Forelimb muscle (tissue), 1 donor: Measurements from ENCODE around the gene STUB1. TPM values are rescaled to one million over a fixed set of nuclear protein-coding genes. Genes with fewer than 3 reads are reported as not detected.
"Not testable (repeated sequence)": the region's sequence is repeated elsewhere in the genome, so short reads cannot be mapped to it uniquely, and the experiment has no call there.

Experiments used
- DNase-seq: peaks from one replicate; pipeline ENCODE4 v3.0.0-alpha.2; 2013; ENCODE audit warnings: low read depth
- polyA plus RNA-seq: library from polyadenylated mRNA; unstranded; fragments of 120-200 nt; gene quantifications from one replicate; pipeline ENCODE4 v1.2.1, GENCODE V29; 2013; ENCODE audit not compliant: insufficient read length

STUB1 gene
- polyA plus RNA-seq, 1 donor = 88.0 TPM

DNA sequence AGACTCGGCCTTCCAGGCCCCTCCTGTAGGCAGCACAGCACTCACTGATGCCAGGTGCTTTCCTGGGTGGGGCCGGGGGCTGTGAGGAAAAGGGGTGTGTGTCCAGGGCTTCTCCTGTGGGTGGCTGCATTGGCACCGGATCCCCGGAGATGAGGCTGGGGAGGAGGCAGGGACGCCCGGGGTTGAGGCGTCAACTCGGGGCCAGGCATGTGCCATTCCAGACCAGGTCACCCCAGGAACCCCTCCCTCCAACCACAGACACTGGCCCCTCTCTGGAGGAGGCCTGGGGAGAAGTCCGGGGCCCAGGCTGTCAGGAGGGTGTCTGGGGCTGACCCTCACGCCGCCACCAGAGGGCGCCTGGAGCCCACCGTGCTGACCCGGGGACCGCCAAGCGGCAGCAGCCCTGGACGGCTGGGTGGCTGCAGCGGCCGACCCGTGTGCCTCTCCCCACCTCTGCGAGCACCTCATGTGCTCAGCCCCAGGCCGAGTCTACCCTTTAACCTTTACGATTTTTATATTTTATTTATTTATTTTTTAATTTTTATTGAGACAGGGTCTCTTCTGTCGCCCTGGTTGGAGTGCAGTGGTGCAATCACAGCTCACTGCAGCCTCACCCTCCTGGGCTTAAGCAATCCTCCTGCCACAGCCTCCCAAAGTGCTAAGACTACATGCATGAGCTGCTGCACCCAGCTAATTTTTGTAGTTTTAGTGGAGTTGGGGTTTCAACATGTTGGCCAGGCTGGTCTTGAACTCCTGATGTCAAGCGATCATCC lies 31.5 kb downstream of the STUB1 start:
- DNase-seq = no peak

DNA sequence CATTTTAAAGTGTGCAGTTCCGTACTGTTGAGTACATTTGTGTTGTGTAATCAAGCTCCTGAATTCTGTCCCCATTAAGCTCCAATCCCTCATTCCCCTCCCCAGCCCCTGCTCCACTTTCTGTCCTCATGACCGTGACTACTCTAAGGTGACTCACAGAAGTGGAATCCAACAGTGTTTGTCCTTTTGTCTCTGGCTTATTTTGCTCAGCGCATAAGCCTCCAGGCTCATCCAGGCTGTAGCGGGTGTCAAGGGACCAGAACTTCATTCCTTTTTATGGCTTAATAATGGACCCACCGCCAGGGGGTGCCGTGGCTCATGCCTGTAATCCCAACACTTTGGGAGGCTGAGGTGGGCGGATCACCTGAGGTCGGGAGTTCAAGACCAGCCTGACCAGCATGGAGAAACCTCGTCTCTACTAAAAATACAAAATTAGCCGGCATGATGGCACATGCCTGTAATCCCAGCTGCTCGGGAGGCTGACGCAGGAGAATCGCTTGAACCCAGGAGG lies 32.6 kb downstream of the STUB1 start:
- not testable (repeated sequence) for DNase-seq

DNA sequence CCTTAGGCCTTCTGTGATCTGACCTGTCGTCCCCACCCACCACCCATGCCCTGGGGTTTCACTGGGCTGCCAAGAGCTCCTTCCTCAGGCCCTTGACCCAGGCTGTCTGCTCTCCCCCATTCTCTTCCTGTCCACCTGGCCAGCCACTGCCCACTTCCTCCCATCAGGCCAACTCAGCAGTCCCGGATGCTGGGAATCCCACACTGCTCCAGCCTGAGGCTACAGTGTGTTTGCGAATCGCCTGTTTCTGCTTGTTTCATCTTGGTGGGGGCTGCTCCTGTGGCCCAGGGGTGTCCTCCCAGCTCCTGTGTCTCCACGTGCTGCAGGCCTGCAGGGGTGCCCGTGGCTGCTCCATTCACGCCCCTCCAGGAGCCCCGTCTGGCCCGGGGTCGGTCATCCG lies 33.9 kb downstream of the STUB1 start:
- no peak for DNase-seq

DNA sequence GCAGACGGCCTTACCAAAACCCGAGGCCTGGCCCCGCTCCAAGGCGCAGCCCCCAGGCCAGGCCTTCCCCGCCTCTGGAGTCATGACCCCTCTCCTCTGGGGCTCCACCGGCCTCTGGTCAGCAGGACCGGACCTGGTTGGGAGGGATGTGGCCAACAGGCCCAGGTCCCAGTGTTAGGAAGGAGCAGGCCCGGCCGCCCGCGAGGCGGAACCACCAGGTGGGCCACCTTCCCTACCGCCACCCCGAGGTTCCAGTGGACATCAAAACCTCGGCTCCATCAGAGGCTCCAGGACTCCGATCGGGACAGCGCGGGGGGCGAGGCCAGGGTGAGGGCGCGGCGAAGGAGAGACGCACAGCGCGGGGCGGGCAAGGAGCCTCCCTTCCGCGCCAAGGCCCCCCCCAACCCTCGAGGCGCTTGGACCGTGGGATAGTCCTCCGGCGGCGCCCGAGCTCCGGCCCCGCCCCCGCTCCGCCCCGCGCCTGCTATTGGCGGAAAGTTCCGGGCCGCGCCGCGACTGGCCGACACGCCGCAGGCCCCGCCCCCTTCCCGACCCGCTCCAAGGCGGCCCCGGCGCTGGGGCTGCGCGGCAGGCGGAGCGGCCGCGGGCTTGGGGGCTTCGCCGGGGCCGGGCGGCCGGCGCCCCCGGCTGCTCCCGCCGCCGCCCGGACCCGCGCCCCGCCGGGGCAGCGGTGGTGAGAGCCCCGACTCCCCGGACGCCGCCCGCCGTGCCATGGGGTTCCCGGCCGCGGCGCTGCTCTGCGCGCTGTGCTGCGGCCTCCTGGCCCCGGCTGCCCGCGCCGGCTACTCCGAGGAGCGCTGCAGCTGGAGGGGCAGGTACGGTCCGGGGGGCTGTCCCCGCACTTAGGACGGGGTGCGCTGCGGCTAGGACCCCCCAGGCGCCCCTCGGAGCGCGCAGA lies 34.6 kb downstream of the STUB1 start, which contains the start of gene METRN:
Gene METRN, plus strand, starts transcription at position 561 of the 919 bp plus-strand sequence. Its CDS starts 172 bp downstream, at position 733.
- no peak for DNase-seq

DNA sequence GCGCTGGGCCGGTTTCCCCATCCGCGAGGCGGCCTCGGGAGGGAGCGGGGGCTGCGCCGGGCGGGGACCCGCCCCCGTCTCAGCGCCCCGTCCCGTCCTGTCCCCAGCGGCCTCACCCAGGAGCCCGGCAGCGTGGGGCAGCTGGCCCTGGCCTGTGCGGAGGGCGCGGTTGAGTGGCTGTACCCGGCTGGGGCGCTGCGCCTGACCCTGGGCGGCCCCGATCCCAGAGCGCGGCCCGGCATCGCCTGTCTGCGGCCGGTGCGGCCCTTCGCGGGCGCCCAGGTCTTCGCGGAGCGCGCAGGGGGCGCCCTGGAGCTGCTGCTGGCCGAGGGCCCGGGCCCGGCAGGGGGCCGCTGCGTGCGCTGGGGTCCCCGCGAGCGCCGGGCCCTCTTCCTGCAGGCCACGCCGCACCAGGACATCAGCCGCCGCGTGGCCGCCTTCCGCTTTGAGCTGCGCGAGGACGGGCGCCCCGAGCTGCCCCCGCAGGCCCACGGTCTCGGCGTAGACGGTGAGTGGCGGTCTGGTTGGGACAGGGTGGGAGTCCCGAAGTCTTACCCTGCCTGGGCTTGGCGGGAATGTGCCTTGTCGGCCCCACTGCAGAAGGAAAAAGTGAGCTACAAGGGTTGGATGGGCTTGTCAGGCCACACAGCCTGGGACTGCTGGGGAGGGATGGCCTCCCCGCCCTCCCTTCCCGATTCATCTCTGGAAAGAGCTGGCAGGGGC lies 35.4 kb downstream of the STUB1 start:
- DNase-seq = no peak

DNA sequence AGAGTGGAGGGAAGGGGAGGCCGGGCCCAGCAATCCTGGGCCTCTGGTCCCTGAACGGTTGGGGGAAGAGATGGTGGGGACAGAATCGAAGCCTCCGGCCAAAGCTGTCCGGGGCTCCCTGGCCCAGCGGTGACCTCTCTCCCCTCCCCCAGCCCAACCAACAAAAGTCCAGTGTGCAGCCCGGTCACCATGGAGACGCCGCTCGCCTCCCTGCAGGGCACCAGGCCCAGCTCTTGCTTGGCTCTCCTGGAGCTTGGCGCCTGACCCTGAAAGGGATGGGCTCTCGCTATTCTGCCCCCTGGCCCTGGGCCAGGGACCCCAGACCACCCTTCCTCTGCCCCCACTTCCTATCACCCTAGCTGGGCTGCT lies 36.0 kb downstream of the STUB1 start:
- DNase-seq = no peak

DNA sequence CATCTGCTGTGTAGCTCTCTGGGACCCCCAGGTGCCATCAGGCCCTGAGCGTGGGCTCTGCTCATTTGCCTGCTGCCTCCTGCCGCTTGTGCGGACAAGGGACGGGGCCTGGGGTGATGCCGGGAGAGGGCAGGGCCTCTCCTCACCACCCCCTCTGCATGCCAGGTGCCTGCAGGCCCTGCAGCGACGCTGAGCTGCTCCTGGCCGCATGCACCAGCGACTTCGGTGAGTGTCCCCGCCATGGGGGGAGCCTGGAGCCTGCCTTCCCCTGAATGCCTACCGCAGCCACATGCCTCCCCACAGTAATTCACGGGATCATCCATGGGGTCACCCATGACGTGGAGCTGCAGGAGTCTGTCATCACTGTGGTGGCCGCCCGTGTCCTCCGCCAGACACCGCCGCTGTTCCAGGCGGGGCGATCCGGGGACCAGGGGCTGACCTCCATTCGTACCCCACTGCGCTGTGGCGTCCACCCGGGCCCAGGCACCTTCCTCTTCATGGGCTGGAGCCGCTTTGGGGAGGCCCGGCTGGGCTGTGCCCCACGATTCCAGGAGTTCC lies 36.6 kb downstream of the STUB1 start:
- no peak for DNase-seq

DNA sequence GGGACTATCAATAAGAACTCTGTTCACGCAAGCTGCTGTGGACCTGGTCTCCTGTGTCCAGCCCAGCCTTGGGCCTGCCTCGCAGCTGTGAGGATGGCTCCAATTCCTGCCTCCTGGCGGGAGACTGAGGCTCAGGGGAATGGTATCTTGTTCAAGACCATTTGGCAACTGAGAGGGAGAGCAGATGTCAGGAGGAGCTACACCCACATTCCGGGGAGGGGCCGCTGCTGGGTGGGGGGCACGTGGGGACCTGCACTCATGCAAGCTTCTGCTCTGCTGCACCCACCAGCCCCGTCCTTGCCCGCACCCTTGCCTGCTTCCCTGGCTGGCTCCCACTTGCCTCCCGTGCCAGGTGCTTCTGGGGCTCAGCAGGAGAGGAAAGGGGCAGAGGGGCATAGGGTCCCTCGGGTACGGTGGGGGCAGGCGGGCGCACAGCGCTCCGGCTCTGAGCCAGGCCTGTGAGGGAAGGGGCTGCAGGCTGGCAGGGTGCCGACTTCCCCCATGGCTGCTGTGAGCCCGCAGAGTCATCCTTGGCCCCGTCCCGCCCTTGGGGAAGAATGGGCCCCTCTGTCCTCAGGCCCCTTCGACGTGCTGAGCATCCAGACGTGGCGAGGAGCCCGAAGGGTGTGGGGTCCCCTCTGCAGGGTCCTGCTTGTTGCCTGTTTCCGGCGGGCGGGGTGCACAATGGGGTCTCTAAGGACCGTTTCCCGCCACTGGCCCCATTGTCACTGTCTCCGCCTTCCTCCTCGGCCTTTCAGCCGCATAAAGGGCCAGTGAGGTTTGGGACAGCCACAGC lies 37.4 kb downstream of the STUB1 start:
- DNase-seq = no peak

DNA sequence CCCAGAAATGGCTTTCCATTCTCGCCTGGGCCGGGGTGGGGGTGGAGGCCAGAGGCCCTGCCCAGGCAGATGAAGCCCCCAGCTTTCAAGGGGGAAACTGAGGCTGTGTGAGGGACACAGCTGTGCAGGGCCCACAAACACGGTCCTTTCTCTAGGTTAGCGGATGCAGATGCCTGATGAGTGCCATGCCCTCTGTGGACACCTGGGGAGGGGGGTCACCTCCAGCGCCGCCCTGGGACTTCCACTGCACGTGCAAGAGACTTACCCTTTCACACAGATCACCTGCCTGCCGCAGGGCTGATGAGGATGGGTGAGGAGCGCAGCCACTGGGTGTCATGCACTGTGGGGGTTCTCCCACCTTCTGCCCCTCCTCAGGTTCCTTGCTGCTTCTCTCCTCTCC lies 38.2 kb downstream of the STUB1 start:
- no peak for DNase-seq

DNA sequence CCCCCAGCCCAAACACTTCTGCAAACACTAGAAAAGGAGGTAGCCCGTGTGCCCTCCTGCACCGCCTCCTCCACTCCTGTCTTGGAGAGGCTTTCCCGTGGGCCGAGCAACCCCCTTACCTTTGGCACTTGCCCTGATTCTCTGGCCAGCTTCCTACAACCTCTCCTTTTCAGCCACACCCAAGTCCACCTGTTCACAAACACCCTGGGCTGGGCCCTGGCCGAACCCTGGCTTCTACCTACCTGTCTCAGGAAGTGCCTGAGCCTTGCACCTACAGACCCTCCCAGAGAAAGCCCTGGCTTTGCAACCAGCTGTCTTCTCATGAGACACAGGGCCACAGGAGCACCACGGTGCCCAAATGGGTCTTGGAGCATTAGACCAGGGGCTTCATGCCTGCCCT lies 38.7 kb downstream of the STUB1 start:
- DNase-seq = no peak

DNA sequence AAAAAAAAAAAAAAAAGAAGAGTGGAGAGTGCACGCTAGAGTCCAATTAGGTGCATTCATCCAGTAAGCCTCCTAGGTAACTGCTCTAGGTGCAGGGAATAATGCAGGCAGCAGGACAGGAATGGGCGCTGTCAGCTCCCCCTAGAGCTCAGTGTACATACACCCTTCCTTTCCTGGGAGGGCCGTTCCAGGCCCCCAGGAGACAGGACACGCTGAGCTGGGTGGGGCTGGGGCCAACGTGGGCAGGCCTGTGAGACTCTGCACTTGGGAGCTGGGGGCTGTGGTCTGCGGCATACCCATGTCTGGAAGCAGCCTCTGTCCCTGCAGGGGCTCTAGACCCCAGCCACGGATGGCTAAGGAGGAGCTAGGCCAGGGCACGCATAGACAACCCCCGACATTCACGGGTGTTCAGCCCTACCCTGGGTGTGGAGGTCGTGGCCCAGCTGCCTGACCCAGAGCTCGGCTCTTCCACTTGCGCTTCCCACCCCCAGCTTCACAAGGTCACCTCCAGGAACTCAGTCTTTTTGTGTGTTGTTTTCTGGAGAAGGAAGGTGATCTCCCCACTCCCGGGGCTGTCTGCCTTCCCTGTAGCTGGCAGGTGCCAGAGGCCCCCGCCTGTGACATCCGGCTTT lies 39.7 kb downstream of the STUB1 start:
- DNase-seq = no peak

DNA sequence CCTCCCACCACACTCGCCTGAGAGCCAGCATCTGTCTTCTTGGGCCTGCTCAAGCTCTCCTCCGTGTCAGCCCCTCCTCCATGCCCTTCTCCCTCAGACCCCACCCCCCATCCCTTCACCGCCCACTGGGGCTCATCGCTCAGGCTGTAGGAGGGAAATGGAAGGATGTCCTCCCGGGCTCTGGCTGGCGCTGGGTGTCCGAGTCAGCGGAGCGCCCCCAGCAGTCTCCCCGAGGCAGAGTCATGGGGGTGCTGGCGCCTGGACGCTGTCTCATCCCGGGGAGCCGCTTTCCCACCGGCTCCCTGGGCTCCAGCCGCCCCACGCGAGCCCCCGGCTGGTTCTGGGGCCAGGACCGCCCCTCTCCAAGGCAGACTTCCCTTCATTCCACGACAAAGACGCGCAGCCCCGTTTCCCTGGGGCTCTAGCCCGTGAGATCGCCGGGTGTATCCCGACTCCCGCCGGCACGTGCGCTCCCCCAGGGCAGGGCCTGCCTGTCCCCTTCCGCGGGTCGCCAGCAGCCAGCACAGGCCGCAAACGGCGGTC lies 40.3 kb downstream of the STUB1 start:
- DNase-seq = no peak

DNA sequence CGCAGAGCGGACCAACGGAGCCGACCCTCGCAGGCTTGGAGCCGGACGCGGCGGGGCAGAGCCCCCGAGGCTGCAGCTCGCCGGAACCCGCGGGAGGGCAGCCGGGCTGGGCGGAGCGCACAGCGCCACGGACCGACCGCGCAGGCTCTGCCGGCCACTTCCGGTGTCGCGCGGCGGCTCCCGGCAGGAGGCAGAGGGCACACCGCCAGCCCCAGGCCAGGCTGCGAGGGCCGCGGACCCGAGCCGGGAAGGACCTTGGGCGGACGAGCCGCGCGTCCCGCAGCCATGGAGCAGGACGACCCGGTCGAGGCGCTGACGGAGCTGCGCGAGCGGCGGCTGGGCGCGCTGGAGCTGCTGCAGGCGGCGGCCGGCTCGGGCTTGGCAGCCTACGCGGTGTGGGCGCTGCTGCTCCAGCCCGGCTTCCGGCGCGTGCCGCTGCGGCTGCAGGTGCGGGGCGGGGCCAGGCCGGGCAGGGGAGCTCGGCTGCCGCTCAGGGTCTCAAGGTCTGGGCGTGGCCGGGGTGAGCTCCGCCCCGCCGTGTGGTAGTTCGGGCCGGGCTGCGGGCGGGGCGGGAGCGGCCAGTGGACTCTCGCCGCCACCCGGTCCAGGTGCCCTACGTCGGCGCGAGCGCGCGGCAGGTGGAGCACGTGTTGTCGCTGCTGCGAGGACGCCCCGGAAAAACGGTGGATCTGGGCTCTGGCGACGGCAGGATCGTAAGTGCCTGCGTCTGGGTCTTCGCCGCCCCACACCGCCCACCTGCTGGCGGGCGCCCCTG lies 41.0 kb downstream of the STUB1 start, which contains the start of gene ANTKMT:
Gene ANTKMT, plus strand, starts transcription at position 157 of the 775 bp plus-strand sequence. Its CDS starts 129 bp downstream, at position 286.
- no peak for DNase-seq

DNA sequence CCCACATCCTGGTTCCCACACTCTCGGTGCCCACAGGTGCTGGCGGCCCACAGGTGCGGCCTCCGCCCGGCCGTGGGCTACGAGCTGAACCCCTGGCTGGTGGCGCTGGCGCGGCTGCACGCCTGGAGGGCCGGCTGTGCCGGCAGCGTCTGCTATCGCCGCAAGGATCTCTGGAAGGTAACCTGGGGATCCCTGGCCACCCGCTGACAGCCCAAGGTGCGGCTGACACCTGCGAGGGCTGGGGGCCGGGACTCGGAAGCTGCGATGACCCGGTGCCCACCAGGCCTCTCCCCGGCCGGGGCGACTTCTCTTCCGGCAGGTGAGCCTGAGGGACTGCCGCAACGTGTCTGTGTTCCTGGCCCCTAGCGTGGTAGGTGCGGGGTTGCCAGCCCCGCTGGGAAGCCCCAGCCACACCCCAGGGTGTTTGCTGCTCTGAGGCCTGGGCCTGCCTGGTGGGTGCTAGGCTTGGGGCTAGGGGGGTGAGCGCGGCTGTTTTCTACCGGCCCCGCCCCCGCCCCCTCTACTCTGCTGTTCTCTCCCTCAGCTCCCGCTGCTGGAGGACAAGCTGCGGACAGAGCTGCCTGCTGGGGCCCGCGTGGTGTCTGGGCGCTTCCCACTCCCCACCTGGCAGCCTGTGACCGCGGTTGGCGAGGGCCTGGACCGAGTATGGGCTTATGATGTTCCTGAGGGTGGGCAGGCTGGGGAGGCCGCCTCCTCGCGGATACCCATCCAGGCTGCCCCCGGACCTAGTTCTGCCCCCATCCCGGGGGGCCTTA lies 41.7 kb downstream of the STUB1 start:
- DNase-seq = no peak

DNA sequence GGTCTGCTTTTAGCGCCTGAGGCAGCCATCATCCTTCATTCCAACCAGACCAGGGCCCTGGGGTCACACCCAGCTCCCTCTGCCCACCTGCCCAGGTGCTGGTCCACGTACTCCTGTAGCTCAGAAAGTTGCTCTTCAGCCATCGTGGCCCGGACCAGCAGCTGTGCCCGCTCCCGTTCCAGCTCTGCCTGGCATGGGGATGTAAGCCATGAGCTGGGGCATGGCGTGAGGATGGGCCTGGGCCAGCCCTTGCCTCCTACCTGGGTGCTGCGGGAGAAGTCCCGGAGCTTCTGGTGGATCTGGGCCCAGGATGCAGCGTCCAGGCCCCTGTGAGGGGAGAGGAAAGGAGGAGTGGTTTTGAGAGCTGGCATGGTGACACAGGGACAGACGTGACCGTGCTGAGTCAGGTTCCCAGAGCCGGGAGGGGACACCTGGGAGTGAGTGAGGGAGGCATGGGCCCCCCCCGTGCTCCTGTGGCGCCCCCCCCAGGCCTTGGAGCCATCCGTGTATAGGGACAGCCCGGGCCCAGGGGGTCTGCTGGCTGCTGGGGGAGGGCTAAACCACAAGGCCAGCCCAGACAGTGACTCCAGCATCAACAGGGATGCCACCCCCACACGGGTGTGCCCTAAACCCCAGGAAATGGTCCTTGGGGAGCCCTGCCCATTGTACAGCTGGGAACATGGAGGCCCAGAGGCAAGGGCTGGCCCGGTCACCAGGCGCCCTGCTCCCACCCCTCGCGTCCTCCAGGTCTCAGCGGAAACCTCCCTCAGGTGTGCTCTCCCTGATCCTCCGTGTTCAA lies 42.8 kb downstream of the STUB1 start:
- DNase-seq = no peak

DNA sequence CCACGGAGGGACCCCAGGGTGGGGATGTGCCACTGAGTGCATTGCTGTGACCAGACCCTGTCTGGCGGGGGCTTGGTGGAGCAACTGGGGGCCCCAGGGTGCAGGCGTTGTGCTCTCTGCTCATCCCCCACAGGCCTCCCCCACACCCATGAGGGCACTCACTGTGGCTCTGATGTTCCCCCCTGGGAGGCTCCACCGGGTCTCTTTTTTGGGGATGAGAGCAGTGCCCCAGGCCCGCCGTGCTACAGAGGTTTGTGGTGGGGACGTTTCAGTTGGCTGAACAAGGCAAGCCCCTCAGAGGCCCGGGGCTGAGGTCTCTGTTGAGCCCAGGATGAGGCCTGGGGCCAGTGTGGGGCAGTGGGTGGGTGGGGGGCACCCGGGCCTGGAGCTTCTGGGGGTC lies 43.5 kb downstream of the STUB1 start:
- no peak for DNase-seq
